SKM-1 (cell line): ENCODE data around the gene LSM14B.
"Not testable (repeated sequence)": the region's sequence is repeated elsewhere in the genome, so short reads cannot be mapped to it uniquely, and the experiment has no call there.

Source experiments
- DNase-seq: peaks from one replicate; lab custom pipeline; 2025; ENCODE audit not compliant: unreplicated experiment; lab: John Stamatoyannopoulos, UW

LSM14B gene

DNA sequence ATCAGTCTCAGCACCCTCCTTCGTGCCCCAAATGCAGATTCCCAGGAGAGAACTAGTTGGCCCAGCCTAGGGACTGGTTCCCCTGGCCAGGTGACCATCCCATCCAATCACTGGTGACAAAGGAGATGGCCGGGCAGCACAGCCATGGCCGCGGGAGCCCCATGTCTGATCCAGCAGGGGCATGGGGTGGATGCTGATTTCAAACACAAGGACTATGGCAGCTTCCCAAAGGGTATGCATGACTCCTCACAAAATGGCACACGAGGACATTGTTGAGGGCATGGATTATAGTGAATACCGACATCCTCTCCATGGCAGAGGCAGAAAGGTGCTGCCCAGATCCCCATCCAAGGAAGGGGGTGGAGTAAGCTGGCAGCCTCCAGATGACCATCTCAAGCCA is 9.9 kb upstream of the LSM14B start:
- DNase-seq = no peak

GRCh38 chr20:62114894-62115293 is 7.4 kb upstream of the LSM14B start:
- no peak for DNase-seq

GRCh38 chr20:62115800-62116407 is 6.4 kb upstream of the LSM14B start:
- not testable (repeated sequence) for DNase-seq

DNA sequence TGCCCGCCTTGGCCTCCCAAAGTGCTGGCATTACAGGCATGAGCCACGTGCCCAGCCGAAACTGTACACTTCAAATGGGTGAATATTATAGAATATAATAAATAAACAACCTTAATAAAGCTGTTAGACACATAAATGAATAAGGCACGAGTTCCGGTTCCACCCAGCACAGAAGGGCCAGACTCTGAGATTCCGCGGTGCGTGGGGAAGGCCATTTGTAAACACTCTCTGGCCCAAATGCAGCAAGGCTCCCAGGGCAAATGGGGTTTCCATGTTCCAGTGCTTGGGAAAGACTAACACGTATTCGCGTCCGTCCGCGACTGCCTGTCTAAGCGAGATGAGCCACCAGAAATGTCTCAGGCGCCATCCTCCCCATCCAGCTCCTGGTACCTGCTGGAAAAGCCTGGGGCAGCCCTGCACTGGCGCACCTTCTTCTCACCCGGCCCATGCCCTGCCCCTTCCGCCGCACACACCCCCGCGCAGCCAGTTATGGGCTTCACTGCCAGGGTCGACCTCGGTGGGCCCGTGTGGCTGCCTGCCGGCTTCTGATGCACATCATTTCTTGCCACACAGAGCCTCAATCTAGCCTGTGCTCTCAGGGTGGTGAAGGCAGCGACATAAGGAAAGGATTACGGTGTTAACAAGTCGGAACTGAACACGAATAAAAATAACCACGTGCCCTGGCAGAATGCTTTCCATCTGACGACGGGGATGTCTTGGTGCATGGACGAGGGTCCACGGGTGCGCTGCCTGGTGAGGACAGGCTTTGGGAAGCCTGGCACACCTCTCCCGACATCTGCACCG is 5.5 kb upstream of the LSM14B start:
- DNase-seq = no peak

DNA sequence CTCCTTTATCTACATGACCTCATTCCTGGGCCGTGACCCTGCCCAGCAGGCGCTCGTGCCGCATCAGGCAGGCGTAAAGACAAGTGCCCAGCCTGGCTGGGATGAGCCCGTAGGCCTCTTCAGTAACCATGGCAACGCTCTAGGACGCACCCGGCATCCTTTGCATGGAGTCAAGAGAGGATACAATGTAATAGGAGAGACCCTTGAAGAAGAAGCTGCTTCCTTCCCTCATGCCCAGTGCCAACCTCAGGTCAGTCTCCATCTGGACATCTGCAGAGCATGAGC is 5.0 kb upstream of the LSM14B start:
- no peak for DNase-seq

- no peak for DNase-seq
These were observed 4.6 kb upstream of the LSM14B start for GRCh38 chr20:62117658-62118057.

DNA sequence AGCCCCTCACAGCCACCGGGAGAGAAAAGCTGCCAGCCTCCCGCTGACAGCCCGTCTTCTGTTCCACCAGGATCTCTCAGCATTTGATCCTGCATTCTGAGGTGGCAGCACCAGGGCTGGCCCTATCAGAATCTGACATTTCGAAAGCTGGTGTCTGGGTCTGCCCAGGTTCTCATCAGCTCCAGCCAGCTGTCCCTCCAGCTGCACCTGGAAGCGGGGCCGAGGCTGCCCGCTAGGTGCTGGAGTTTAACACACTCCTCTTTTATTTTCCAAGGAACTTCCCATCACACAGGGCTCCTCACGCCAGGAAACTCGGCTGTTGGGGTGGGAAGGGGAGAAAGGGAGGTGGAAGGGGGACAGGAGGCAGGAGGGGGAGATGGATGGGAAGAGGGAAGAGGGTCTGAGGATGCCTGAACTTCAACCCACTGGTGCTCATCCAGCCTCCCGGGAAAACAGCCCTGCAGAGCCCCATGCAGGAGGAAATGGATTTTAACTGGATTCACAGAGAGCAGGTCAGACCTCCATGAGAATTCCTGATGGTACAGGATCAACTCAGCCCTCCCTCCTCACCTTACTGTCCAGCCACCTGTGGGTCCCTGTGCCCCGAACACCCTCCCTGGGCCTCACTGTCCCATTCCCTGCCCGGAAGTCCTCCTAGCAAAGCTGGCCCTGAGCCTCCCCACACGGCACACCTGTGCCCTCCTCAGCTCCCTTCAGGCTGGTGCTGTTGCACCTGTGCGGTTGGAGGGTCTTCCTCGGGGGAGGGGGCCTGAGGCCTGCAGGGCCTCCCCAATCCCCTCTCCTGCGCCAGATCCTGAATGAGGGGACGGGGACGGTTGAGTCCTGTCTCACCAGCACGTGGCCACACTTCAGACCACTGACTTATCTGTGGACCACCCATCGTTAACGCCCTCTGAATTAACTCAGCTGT is 3.9 kb upstream of the LSM14B start:
- DNase-seq = no peak

DNA sequence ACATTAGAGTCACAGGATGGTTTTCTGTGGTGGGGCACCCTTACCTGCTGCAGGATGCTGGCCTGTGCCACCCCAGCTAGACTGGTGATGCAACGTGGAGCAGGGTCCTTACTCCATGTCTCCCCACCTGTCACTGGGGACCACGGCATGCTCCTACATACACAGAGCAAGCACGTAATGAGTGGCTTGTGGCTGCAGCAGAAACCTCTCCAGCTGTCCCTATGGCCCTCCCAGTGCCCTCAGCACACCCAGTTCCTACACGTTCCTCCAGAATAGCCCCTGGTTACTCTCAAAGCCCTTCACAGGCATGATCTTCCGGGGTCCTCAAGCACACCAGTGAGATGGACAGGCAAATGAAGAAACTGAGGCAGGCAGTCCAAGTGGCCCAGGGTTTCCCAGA is 3.2 kb upstream of the LSM14B start:
- DNase-seq = no peak

- DNase-seq = no peak
These were observed 2.5 kb upstream of the LSM14B start for GRCh38 chr20:62119591-62120364.

GRCh38 chr20:62120365-62120762 is 1.9 kb upstream of the LSM14B start:
- DNase-seq = no peak

DNA sequence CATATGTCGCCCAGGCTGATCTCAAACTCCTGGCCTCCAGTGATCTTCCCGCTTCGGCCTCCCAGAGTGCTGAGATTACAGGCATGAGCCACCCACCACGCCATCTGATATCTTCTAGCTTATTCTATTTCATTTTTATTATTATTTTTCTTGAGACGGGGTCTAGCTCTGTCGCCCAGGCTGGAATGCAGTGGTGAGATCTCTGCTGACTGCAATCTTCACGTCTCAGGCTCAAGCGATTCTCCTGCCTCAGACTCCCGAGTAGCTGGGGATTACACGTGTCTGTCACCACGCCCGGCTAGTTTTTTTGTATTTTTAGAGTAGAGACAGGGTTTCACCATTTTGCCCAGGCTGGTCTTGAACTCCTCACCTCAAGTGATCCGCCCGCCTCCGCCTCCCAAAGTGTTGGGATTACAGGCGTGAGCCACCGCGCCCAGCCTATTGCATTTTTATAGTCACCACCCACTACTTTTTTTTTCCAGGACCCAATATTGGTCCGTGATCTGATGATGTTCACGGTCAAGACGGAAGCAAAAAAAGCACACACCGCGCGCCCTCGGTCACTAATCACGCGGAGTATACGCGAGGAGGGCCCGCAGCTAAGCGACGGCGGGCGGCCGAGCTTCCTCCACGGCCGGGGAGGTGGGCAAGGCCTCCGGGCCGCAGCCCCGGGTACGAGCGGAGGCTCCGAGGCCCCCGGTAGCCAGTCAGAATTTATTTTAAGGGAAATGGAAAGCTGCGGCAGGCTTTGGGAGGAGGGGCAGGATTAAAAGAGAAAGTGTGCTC is 1.1 kb upstream of the LSM14B start:
- peak; percentile 37 for DNase-seq

DNA sequence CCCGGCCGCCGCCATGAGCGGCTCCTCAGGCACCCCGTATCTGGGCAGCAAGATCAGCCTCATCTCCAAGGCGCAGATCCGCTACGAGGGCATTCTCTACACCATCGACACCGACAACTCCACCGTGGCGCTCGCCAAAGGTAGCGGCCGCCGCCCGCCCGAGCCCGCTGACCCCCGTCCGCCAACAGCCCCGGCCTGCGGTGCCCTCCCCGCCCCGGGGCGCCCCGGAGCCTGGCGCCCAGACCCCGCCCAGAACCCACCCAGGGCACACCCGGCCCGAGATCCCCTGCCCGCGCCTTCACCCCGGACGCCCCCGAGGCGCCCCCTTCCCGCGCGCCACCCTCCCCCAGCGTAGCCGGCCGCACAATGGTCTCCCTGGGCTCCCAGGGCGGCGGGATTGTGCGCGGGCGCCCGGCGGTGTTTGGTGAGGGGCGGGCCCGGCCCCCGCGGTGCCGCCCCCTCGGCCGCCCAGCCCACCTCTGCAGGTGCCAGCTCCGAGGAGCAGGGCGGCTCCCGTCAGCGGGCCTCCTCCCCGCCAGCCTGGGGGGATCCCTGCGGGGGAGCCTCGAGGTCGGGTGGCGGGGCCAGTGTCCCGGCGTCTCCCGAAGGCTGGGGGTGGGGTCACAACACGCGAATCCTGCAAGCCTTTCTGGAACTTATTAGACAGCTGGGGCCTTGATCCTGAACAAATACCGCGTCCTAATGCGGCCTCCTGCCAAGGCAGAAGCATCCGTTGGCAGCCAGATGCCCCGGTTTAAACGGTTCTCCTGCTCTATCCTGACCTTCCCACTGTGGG is 577 bp downstream of the LSM14B start:
- no peak for DNase-seq

GRCh38 chr20:62123450-62124118 is 1.3 kb downstream of the LSM14B start:
- DNase-seq = no peak

DNA sequence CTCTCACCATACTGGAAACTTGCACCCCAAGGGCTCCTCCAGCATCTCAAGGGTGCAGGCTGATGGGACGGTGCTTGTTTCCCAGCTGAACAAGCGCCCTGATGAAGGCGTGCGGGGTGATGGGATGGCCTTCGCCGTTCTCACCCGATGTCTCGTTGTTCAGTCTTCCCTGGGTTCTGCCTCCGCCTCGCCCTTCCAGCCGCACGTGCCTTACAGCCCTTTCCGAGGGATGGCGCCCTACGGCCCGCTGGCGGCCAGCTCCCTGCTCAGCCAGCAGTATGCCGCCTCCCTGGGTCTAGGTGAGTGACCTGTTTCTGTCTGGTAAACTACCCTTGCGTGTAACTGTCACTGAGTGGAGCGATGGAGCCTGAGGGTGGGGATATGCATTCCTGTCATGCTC is 3.9 kb downstream of the LSM14B start:
- no peak for DNase-seq

DNA sequence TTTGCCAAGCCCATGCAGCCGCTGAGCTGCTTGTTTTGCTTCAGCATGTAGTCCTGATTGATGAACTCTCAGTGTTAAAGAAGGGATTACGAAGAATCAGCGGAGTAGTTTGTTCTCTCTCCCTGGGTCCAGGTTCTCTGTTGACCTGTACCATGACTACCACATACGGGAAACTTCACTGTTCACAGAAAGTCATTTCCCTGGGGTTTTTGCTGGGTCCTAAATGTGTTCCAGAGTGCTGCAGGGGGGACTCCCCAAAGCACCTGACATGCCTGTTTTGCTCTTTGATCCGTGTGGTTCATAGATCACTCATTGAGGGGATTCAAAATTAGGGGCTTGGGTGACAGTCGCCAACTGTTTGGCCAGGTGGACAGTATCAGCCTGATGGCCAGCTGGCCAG is 5.5 kb downstream of the LSM14B start:
- DNase-seq = no peak

DNA sequence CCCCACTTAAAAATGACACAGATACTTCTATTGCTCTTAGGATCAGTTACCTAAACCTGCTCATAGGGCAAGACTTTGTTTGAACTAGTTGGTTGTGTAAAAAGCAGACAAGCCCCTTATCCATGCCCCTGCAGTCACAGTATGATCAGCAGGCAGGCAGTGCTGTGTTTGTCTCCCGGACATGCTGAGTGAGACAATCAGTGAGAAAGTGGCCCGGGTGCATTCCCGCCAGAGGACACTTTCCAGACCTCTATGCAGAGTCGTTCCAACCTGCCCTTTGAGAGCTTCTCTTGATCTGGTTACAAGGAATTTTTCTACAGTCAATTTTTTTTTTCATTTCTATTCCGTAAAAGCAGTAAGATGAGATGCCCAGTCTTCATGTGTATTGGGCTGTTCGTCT is 6.2 kb downstream of the LSM14B start:
- no peak for DNase-seq

DNA sequence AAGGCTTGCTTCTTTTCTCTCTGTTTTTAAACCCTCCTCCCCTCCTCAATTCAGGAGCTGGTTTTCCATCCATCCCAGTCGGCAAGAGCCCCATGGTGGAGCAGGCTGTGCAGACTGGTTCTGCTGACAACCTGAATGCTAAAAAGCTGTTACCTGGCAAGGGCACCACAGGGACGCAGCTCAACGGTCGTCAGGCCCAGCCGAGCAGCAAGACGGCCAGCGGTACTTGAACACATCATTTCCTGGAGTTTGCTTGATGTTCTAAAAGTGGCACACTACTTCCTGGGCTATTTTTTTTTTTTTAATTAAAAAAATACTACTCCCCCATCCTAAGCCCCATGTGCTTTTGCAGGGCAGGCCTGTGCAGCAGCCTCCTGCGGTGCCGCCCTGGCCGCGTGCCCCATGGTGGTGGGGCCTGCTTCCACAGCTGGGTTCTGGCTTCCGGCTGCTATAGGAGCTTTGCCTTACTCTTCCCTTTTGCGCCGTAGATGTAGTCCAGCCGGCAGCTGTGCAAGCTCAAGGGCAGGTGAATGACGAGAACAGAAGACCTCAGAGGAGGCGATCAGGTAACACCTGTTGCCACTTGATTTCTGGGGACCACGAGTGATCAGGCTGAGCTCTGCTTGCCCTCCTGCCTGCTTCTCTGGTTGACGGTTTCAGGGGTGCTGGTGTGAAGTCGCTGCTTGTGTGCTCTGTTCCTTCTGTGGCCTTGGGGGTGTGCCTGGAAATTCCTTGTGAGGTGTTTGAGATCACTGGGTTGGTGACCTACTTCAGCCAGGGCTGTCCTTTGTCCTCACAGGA is 7.7 kb downstream of the LSM14B start:
- DNase-seq = no peak
